Muscle of back (tissue), 11 donors: ENCODE results near the gene KRT3. TPM values are rescaled to one million over a fixed set of nuclear protein-coding genes. Genes with fewer than 3 reads are reported as not detected.
"Not testable (repeated sequence)": the region's sequence is repeated elsewhere in the genome, so short reads cannot be mapped to it uniquely, and the experiment has no call there.

Source experiments
- DNase-seq, 3 donors: peaks; one replicate each; pipeline versions ENCODE4 v3.0.0 to v3.0.0-alpha.2; 2013
- polyA plus RNA-seq, 10 donors: library from polyadenylated mRNA; unstranded; fragments of 120-200 nt; gene quantifications; one replicate each; pipeline ENCODE4 v1.2.1, GENCODE V29; 2013; ENCODE audit not compliant: insufficient read length in 10 of 10

Gene KRT3
- polyA plus RNA-seq, 10 donors, result 0.46 TPM; not detected in 9

DNA sequence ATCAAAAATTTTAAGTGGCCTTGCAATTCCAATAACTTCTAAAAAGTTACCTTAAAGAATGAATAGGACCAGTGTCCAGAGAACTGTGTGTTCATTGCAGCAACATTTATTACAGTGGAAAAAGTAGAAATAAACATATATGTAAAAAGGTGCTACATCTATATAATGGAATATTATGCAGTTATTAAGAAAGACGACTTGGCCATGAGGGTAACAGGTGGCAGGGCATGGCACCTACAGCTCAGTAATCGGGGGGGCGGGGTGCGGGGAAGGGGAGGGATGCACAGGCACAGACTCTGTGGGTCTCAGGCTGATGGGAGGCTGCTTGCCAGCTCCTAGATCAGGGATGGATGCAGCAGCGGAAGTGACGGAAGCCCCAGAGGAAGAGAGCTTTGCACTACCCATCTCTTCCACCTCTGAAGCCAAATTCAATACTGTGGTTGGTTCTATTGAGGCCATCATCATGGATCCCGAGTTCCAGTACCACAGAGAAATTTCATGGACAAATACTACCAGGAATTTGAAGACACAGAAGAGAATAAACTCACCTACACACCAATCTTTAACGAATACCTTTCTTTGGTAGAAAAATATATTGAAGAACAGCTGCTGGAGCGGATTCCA is 32.8 kb downstream of the KRT3 start:
- no peak for DNase-seq

DNA sequence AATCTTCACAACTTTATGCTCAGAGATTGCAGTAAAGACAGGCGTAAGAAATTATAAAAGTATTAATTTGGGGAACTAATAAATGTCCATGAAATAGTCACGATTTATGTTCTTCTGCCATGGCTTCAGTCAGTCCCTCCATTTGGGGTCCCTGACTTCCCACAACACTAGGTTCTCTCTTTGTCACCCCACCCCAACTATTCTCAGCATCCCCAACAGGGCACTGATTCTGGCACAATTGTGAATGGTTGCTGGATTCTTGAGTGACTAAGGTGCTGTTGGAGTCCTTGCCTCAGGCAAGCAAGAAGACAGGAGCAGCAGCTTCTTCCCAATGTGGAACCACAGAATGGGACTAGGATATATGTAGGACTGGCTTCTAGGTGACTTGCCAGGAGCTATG is 34.1 kb downstream of the KRT3 start:
- DNase-seq, result no peak

DNA sequence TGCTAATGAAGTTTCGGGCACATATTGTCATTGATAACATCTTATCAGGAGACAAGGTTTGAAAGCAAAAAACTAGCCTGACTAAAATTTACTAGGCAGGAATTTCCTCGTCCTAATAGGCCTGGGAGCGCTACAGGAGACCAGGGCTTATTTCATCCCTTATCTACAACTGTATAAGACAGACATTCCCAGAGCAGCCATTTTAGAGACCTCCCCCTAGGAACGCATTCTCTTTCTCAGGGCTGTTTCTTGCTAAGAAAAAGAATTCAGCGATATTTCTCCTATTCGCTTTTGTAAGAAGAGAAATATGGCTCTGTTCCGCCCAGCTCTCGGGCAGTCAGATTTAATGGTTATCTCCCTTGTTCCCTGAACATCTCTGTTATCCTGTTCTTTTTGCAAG is 34.7 kb downstream of the KRT3 start:
- not testable (repeated sequence) for DNase-seq

DNA sequence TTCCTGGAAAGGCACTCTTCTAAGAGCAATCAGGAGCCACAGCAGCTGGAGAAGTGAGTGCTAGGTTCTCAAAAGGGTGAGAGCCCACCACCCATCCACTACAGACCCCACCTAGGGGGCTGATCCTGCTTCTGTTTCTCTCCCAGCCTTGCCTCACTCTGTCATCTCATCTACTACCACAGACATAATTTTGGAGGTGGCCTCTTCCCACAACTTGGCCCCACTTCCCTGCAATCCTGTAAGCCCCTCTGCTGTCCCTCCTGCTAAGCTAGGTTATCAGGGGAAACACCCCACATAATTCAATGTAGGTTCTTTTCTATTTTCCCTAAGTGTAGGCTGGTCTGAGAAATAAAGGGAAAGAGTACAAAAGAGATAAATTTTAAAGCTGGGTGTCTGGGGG is 35.3 kb downstream of the KRT3 start:
- DNase-seq, result no peak

DNA sequence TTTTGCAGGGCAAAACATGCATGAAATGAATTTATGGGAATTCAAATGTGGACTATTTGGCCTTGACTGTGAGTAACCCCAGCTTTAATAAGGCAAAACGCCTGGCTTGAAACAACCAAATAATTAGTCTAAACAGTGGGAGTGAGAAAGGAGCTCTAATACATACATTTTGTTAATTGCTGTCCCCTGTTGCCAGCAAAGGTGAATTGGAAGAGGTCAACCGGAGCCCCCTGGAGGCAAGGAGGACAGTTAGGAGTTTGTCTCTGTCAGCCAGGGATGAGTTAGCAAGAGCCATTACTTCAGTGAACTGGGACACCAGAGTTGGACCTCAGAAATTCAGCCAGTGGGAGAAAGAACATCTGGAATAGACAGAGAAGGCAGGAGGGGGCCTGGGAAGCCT is 36.2 kb downstream of the KRT3 start:
- DNase-seq, result no peak

DNA sequence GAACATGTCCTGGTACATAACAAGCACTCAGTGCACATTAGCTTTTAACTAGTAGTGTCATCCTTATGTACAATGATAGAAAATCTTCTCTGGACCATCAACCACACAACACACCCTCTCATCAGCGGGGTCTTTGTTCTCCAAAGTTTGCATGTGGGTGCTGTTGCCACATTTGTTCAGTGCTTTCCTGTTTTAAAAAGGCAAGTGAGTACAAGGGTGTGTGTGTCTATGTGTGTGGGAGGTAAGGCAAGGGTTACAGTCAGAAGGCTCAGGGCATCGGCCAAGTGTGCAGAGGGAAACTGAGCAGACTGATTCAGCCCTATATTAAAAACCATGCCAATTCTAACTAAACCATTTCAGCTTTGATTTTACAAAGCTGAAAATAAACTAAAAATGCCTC is 36.7 kb downstream of the KRT3 start:
- no peak for DNase-seq

DNA sequence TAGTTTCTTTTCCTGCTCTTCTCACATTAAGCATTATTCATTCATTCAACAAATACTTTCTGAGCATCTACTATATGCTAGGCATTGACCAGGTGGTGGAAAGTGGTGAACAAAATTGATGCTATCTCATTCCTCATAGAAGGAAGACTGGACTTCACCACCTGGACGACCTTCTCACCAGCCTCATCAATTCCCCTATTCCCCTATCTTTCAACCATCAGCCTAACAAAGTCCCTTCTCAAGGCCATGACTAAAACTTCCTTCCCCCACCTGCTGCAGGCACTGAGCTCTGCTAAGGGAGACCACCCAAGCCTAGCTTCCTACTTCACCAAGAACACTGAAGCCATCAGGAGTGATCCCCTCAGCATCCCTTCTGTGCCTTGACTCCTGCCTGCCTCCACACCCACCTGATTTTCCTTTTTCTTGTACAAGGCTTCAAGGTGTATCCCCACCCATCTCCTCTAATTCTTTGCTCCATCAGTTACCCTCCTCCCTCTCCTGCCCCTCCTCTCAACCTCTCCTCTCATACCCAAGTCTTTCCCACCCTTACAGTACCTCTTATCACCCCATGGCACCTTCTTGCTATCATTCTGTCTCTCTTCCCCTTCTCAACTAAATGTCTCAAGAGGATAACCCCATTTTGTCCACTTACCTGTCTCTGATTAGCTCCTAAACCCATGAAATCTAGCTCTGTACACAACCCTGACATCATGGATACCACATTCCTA is 38.3 kb downstream of the KRT3 start:
- no peak for DNase-seq

DNA sequence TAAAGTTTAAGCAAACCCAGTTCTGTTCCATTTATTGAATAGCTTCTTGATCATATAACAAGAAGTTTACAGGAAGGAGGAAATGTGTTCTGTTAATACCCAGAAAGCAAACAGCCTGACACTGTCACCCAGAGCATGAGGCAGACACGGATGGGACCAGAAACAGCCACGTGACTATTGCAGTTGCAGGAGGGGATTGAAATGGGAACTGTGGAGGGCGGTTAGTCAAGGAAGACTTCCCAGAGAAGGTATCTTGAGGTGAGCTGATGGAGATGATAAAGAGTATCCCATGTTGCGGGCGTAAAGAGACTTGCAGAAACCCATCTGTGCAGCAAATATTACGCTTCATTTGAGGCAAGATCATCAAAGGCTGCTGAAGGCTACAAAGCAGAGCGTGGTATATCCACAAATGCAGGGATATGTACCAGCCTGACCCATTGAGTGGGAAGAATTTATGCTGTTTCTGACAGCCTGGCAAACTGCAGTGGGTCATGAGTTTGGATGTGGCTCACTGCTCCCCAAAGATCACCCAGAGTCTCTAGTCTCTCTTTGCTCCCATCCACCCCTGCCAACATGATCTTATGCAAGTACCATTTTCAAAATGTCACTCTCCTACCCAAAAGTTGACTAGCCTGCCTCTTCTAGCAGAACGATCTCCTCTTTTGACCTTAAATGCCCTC is 39.5 kb downstream of the KRT3 start:
- no peak for DNase-seq

DNA sequence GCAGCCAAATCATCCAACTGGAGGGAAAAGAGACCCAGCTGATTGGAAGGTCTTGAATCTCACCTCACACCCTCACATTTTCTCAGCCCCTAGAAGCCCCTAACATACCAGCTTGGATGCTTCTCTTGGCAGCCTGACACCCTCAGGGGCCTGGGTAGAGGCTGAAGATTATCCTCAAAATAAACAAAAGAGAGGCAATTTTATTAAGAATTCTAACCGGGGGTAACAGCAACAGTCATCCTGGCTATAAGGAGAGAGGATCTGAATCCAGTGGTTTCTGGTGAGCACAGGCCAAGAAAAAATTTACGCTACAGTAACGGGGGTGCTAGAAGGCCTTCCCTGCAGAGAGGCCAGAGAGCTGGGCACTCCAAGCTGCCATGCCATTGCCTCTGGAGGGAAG is 40.4 kb downstream of the KRT3 start:
- no peak for DNase-seq

DNA sequence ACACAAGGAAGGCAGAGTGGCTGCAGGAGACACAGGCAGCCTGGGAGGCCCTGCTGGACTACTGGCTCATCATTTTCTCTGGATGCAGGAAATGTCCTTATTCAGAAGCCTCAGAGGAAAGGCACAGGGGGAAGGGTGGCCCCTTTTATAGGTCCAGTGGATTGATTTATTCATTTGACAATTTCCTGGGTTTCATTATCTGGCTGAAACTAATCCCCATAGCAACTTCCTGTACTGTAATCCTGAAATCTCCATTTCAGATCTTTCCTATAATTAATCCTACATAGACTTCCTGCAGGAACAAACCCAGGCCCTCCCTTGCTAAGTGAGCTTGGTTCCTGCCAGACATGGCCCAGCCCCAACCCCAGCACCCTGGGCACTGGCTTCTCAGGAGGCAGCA is 41.8 kb downstream of the KRT3 start:
- no peak for DNase-seq

DNA sequence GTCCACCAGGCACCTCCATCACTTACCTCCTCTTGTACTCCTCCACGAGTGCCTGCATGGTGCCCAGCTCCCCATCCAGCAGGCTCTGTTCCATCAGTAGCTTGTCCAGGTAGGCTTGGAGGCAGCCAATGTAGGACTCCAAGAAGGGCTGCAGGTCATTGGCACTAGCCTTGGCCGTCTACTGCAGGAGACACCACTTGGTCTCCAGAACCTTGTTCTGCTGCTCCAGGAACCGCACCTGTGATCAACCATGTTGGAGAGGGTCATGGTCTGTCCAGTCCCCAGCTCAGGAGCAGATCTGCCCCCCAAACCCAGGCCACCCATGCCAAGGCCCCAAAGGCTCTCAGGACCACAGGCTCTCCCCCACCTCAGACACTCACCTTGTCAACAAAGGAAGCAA is 42.6 kb downstream of the KRT3 start:
- DNase-seq, result no peak

DNA sequence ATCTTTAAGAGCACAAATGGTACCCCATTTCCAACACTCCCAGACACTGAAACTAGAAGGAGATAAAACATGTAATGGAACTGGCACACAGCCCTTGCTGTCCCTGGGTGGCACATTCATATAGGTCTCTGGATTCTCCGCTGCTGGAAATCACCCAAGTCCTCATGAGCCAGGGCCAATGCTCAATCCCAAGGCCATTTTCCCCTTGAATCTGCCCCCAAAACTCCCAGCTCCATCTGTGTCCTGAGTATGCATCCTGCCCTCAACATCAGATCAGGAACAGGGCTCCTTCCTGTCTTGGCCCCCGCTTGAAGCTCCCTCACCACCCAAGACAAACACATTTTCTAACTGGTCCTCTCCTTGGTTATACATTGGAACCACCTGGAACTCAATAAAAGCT is 43.4 kb downstream of the KRT3 start:
- DNase-seq, result no peak

DNA sequence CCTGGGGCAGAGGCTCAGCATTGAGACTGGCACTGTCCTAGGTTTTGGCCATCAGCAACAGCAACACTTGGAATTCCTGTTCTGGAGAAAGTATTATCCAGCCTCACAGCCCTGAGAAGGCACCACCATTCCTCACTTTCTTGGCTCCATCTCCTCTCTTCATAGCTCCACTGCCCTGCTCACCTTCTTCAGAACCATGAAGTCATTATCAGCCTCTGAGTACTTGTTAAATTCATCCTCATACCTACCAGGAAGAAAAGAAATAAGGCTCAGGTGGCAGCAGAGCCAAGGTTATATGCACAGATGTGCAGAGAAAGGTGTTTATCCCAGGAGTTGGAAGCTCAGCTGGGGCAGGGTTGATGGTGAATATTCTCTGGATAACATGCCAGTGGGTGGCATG is 44.1 kb downstream of the KRT3 start:
- DNase-seq, result no peak

DNA sequence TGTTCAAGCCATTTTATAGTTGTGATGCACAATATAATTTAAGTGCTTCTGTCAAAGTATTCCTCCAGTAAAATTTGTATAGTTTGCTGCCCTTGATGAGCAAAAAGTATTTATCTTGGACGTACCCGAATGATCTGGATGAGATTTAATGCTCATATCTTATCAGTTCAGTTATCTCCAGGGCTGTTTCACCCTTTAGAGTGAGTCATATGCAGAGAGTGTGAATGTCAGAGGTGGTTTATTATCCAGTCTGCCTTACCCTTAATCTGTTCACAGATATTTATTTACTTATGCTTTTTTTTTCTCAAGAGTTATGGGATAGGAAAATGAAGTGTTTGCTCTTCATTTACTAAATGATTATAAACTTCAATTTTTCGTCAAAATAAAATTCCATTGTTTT is 45.4 kb downstream of the KRT3 start:
- not testable (repeated sequence) for DNase-seq

DNA sequence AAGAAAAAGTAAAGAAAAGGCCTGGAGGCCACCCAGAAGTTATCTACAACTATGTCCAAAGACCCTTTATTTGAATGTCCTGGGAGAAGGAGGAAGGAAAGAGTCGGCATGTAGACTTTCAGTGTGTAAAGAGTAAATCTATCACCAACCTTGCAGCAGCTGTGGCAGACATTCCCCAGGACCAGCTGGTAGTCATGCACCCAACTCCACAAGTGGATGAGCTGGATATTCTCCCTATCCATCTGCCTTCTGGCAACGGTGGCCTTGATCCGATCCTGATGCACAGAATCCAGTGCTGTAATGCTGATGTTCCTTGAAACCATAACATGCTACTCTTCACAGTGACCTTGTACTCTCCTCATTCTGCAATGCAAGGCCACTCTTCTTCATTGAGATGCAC is 46.1 kb downstream of the KRT3 start:
- no peak for DNase-seq

DNA sequence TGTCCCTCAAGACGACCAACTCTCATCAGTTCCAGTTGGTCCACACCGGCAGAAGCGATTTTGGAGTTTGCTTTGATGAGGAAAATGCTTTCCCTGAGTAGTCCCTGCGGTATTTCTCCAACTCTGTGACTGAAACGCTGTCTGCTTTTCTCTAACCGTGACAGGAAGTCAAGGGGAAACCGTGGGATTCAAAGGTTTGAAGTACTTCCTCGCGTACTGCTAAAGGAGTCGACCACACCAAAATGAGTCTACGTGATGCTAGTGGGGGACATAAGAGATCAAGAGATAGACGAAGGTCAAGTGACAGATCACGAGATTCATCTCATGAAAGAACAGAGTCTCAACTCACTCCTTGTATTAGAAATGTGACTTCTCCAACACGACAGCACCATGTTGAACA is 47.3 kb downstream of the KRT3 start:
- no peak for DNase-seq

DNA sequence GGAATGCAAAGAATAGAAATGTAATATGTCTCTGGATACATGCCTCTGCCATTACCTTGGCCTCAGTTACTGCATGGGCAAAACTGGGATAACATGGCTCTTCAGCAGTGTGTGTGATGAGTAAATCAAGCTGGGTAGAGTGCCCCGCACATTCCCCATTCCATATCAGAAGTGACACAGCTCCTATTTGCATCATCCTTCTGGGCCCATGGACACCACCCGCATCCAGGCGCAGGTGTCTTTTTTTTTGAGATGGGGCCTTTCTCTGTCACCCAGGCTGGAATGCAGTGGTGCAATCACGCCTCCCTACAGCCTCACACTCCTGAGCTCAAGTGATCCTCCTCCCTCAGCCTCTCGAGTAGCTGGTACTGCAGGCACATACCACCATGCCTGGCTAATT is 50.4 kb downstream of the KRT3 start:
- DNase-seq, result no peak

DNA sequence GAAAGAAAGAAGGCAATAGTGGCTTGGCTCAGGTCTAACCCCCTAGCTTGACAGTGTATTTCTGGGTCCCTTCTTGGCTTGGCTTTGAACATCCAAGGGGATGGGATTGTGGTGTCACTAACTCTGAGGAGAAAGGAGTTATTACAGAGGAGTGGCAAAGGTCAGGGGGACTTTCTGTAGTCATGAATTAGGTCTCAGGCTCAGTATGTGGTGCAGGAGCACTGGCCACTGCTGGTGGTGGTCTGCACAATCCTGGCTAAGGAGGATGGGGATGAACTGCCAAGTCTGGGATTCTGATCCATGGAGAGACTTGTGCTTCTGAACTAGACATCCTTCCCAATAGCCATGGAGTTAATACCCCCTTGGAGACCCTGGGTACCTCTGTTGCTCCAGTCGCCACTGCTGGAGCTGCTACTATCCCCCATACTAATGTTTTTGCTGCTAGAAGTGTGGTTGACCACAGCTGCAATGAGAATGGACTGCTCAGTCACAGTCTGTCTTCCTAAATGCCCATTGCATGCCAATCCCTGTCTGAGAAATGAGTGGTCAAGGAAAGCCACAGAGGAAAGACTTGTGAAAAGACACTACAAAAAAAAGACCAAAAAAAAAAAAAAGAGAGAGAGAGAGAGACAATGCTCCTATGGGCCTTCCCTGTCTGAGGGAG is 51.3 kb downstream of the KRT3 start:
- DNase-seq, result no peak

DNA sequence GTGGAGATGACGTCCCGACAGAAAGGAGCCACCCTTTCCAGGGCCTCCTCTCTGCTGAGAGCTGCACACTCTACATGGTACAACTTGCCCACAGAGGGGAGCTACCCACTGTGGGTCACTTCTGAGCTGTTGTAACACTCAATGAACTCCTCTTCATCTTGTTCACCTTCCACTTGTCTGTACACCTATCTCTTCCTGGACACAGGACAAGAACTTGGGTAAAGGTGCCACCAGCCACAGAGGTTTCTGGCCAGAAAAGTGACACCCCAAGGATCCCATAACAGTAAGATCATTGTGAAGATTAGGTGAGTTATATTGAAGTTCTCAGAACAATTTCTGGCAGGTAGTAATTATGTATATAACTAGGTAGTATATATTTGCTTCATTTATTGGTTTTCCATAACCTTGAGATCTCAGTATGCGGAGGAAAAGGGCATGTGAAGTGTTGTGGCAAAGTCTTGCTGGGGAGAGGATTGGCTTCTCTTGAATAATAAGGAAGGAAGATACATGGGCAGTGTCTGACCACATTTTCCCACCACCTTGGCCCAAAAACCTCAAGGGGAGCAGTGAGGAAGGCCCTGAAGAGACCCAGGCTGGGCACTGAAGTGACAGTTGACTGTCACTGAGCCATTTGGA is 53.0 kb downstream of the KRT3 start:
- DNase-seq, result no peak

DNA sequence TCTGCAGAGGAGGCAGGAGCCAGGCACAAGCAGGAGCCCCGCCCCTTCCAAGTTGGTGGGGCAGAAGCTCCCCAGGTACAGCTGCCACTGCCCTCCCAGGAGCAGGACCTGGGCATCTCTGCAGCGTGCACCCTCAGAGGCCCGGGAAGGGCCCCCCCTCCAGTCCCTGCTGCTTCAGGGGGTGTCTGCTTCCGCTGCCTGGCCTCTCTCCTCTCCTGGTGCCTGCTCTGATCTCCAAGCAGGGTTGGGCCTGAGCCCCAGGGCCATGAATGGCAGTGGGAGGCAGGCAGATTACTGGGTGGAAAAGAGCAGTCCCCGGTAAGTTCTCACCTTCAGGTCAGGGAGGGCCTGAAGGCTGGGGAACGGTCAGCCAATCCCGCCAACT is 53.7 kb downstream of the KRT3 start:
- DNase-seq, result no peak

DNA sequence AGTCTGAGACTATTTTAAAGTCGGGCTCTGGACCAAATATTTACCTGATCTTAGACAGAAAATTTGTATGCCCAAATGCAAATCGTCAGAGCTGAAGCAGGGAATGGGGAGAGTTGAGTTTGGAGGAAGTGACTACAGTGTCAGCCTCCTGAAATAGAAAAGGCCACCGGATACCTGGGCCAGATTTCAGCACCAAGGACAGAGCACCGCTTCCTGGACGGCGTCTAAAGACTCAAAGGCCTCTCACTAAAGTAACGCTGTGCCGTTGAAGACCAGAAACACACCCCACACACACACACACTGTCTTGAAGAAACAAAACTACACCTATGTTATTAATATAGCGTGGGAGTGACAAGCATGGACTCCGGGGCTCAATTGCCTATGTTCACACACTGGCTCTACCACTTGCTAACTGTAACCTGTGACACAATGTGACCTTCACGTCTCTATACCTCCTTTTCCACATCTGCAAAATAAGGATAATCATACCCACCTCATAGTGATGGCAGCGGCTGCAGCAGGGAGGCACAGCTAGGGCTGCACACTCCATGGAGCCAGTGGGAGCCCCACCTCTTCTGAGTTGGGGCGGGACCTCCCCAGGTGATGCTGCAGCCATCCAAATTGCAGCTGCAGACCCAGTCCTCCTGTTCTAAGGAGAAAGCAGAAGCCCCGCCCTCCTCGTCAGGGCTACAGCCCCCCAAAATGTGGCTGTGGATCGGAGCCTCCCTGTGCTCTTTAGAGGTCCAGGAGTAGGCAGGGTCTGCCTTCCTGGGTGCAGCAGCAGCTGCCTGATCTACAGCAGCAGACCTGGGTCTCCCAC is 54.3 kb downstream of the KRT3 start:
- peak; percentile 57 to 83 (median 79) for DNase-seq
